Sigmoid colon (tissue), 7 donors: ENCODE data around the gene EFCAB12. TPM values are rescaled to one million over a fixed set of nuclear protein-coding genes. Genes with fewer than 3 reads are reported as not detected.

ENCODE experiments used
- DNase-seq: peaks from one replicate; pipeline ENCODE4 v3.0.0-alpha.2; 2019
- H3K27ac ChIP-seq, 4 donors: fragments of 200-600 bp; sonication (generic); one replicate each; pipeline ENCODE4 v1.5.1; 2016 to 2019; ENCODE audit warnings: mild to moderate bottlenecking in 1 of 4
- H3K27me3 ChIP-seq, 3 donors: fragments of 200-600 bp; sonication (generic); one replicate each; pipeline ENCODE4 v1.5.1; 2019; ENCODE audit warnings: mild to moderate bottlenecking in 1 of 3
- H3K36me3 ChIP-seq, 4 donors: fragments of 200-600 bp; sonication (generic); one replicate each; pipeline ENCODE4 v1.5.1; 2016 to 2019
- H3K4me1 ChIP-seq, 4 donors: fragments of 200-600 bp; sonication (generic); one replicate each; pipeline ENCODE4 v1.5.1; 2017 to 2019
- H3K4me3 ChIP-seq, 4 donors: fragments of 200-600 bp; sonication (generic); one replicate each; pipeline ENCODE4 v1.5.1; 2017 to 2019; ENCODE audit warnings: mild to moderate bottlenecking in 2 of 4, moderate library complexity in 1 of 4
- H3K9me3 ChIP-seq, 4 donors: fragments of 200-600 bp in 3 of 4; sonication (generic) in 3 of 4; one replicate each; pipeline versions ENCODE4 v1.5.1 to v1.6.1; 2013 to 2019
- CTCF ChIP-seq, 4 experiments: fragments of 450-650 bp in 3 of 4; fragments of 200-600 bp in 1 of 4; IDR thresholded peaks; one replicate each; pipeline ENCODE4 v1.5.1; 2016 to 2019; ENCODE audit warnings: antibody characterized with exemption in 4 of 4, mild to moderate bottlenecking in 3 of 4, moderate library complexity in 2 of 4
- EP300 ChIP-seq, 4 donors: sonication (generic); formaldehyde crosslinking; IDR thresholded peaks; one replicate each; pipeline ENCODE4 v1.6.1; 2017; ENCODE audit warnings: antibody characterized with exemption in 4 of 4
- POLR2A ChIP-seq, 2 donors: fragments of 450-650 bp; IDR thresholded peaks; one replicate each; pipeline ENCODE4 v1.6.1; 2016; ENCODE audit warnings: antibody characterized with exemption in 2 of 2, mild to moderate bottlenecking in 2 of 2, moderate library complexity in 2 of 2
- POLR2AphosphoS5 ChIP-seq, 4 donors: sonication (generic); formaldehyde crosslinking; IDR thresholded peaks; one replicate each; pipeline ENCODE4 v1.6.1; 2017; ENCODE audit warnings: antibody characterized with exemption in 4 of 4
- WGBS, 2 donors: extraction: QIAGEN DNeasy Blood & Tissue Kit; methylation state at CpG; one replicate each; pipeline ENCODE4 v1.1.7; 2013; 5-methylcytosine and 5-hydroxymethylcytosine counted together
- intact Hi-C: fragments of 100-400 bp; cut with DNase I; formaldehyde crosslinking; loops from one replicate; pipeline ENCODE4 v1.15.1; 2023
- polyA plus RNA-seq, 3 donors: library from polyadenylated mRNA; stranded (reverse); fragments of 200-250 nt; gene quantifications; one replicate each; pipeline ENCODE4 v1.2.3, GENCODE V29; 2013
- total RNA-seq, 4 donors: library from RNA; depleted of rRNA; stranded (reverse); fragments of >200 nt; gene quantifications; one replicate each; pipeline ENCODE4 v1.1.0, GENCODE V29; 2016
- donor health status: healthy with polysubstance abuse.
- donor health status: Bipolar disorder and iron deficiency.
- donor health status: healthy.

The EFCAB12 gene
- total and polyA plus RNA-seq, 7 donors = 0.36 to 0.46 (median 0.38) TPM; not detected in 4

- DNase-seq = no peak
- no peak for TF ChIP-seq CTCF (IDR thresholded peaks at IDR 0.05)
- no peak for TF ChIP-seq POLR2A (IDR thresholded peaks at IDR 0.05)
- no peak for TF ChIP-seq EP300 (IDR thresholded peaks at IDR 0.05)
- no peak for TF ChIP-seq POLR2AphosphoS5 (IDR thresholded peaks at IDR 0.05)
- 16 to 57% methylated on average over 1 of the region's 1 CpG for WGBS, 2 donors
Observed at GRCh38 chr3:129378949-129379348, 49.5 kb downstream of the EFCAB12 start.

GRCh38 chr3:129377615-129378014 lies 50.8 kb downstream of the EFCAB12 start:
- H3K27ac ChIP-seq = no peak overlapping the region
- no peak overlapping the region for H3K4me3 ChIP-seq
- TF ChIP-seq POLR2A (IDR thresholded peaks at IDR 0.05) (no peak), POLR2AphosphoS5 (IDR thresholded peaks at IDR 0.05) (no peak), EP300 (IDR thresholded peaks at IDR 0.05) (no peak), CTCF (IDR thresholded peaks at IDR 0.05) (no peak)
- no peaks in the 10 kb centered on the region for H3K4me1 ChIP-seq
- no peaks in the 10 kb centered on the region for H3K9me3 ChIP-seq
- no peaks in the 10 kb centered on the region for H3K36me3 ChIP-seq
- no peak for DNase-seq
- intact Hi-C loops = no loop called here
- WGBS, 2 donors = 94% methylated on average over 2 of the region's 2 CpGs
- no peaks in the 10 kb centered on the region for H3K27me3 ChIP-seq

More at GRCh38 chr3:129378949-129379348, 49.5 kb downstream of the EFCAB12 start:
- no peak overlapping the region for H3K27ac ChIP-seq
- intact Hi-C loops = no loop called here
- H3K9me3 ChIP-seq = no peaks in the 10 kb centered on the region
- no peak overlapping the region for H3K4me3 ChIP-seq
- H3K27me3 ChIP-seq = no peaks in the 10 kb centered on the region
- no peaks in the 10 kb centered on the region for H3K36me3 ChIP-seq
- no peaks in the 10 kb centered on the region for H3K4me1 ChIP-seq

GRCh38 chr3:129375099-129375498 lies 53.3 kb downstream of the EFCAB12 start:
- DNase-seq = no peak
- Histone ChIP-seq H3K27ac (no peak overlapping the region), H3K4me1 (no peaks in the 10 kb centered on the region), H3K4me3 (no peak overlapping the region), H3K27me3 (no peaks in the 10 kb centered on the region), H3K9me3 (no peaks in the 10 kb centered on the region), H3K36me3 (no peaks in the 10 kb centered on the region)
- intact Hi-C loops = no loop called here
- TF ChIP-seq CTCF (IDR thresholded peaks at IDR 0.05) (no peak), POLR2A (IDR thresholded peaks at IDR 0.05) (no peak), POLR2AphosphoS5 (IDR thresholded peaks at IDR 0.05) (no peak), EP300 (IDR thresholded peaks at IDR 0.05) (no peak)
- WGBS, 2 donors = 84 to 89% methylated on average over 5 of the region's 5 CpGs

GRCh38 chr3:129371041-129371826 lies 57.2 kb downstream of the EFCAB12 start:
- H3K4me1 ChIP-seq = no peaks in the 10 kb centered on the region
- no peak overlapping the region for H3K27ac ChIP-seq
- no peak for TF ChIP-seq POLR2A (IDR thresholded peaks at IDR 0.05)
- TF ChIP-seq CTCF (IDR thresholded peaks at IDR 0.05) = no peak
- no peak for TF ChIP-seq EP300 (IDR thresholded peaks at IDR 0.05)
- TF ChIP-seq POLR2AphosphoS5 (IDR thresholded peaks at IDR 0.05) = no peak
- no peaks in the 10 kb centered on the region for H3K27me3 ChIP-seq
- H3K9me3 ChIP-seq = no peaks in the 10 kb centered on the region
- no peak for DNase-seq
- H3K4me3 ChIP-seq = no peak overlapping the region
- H3K36me3 ChIP-seq = no peaks in the 10 kb centered on the region
- intact Hi-C loops = no loop called here
- 80 to 81% methylated on average over 20 of the region's 20 CpGs for WGBS, 2 donors
